HEK293 (cell line): ENCODE measurements around the gene TP73.

Source experiments
- CTCF ChIA-PET: fragments of 350-600 bp; formaldehyde crosslinking; extraction: SDS; loops from one replicate; lab custom pipeline; 2021; ENCODE audit warnings: antibody characterized with exemption; lab: Yijun Ruan, JAX
- POLR2A ChIA-PET: fragments of 300-600 bp; formaldehyde crosslinking; extraction: SDS; loops from one replicate; lab custom pipeline; 2020; ENCODE audit warnings: antibody characterized with exemption, inconsistent platforms; lab: Yijun Ruan, JAX
- H3K27ac ChIP-seq: fragments of 200-500 bp; sonication (Bioruptor generic); 2 replicates; pipeline ENCODE4 v1.5.1; 2014; ENCODE audit warnings: low read depth, low read length, control low read depth, inconsistent platforms; ENCODE audit errors: extremely low read depth
- H3K36me3 ChIP-seq, 2 experiments: fragments of 200-500 bp in 1 of 2; sonication (Bioruptor generic) in 1 of 2; 1 replicate in 1 of 2; 2 replicates in 1 of 2; pipeline ENCODE4 v1.5.1; 2014 to 2017; ENCODE audit warnings: inconsistent platforms in 2 of 2, low read length in 2 of 2; ENCODE audit not compliant: control insufficient read depth in 2 of 2, insufficient read depth in 1 of 2
- H3K4me1 ChIP-seq: fragments of 200-500 bp; sonication (Bioruptor generic); 2 replicates; pipeline ENCODE4 v1.5.1; 2014; ENCODE audit warnings: mild to moderate bottlenecking, low read length, inconsistent platforms; ENCODE audit not compliant: control insufficient read depth, insufficient read depth
- H3K4me3 ChIP-seq: 2 replicates; pipeline ENCODE4 v1.5.1; 2011; ENCODE audit warnings: low read depth, mild to moderate bottlenecking, control low read depth, low read length, moderate library complexity
- H3K9me3 ChIP-seq: fragments of 200-500 bp; sonication (Bioruptor generic); 2 replicates; pipeline ENCODE4 v1.5.1; 2014; ENCODE audit warnings: low read depth, low read length, inconsistent platforms; ENCODE audit not compliant: control insufficient read depth, insufficient read depth
- KLF17 ChIP-seq: fragments of 450-650 bp; formaldehyde crosslinking; IDR thresholded peaks from 2 replicates; pipeline ENCODE4 v1.5.1; 2016; ENCODE audit warnings: missing biosample characterization, missing genetic modification characterization
- KLF7 ChIP-seq: fragments of 450-650 bp; formaldehyde crosslinking; IDR thresholded peaks from 2 replicates; pipeline ENCODE4 v1.5.1; 2016; ENCODE audit warnings: missing biosample characterization, missing genetic modification characterization, borderline replicate concordance
- SCRT2 ChIP-seq: fragments of 450-650 bp; formaldehyde crosslinking; IDR thresholded peaks from 2 replicates; pipeline ENCODE4 v1.5.1; 2016; ENCODE audit warnings: missing biosample characterization, missing genetic modification characterization
- TCF7L2 ChIP-seq: IDR thresholded peaks from 2 replicates; pipeline ENCODE4 v1.6.1; 2011; ENCODE audit warnings: low read depth, mild to moderate bottlenecking, inconsistent platforms, low read length, moderate library complexity, borderline replicate concordance
- TSHZ1 ChIP-seq: fragments of 450-650 bp; formaldehyde crosslinking; IDR thresholded peaks from 2 replicates; pipeline ENCODE4 v1.5.1; 2016; ENCODE audit warnings: missing biosample characterization, missing genetic modification characterization, borderline replicate concordance
- YY1 ChIP-seq: fragments of 450-650 bp; formaldehyde crosslinking; IDR thresholded peaks from 2 replicates; pipeline ENCODE4 v1.5.1; 2018; ENCODE audit warnings: missing biosample characterization, missing genetic modification characterization
- ZBTB20 ChIP-seq: fragments of 450-650 bp; formaldehyde crosslinking; IDR thresholded peaks from 2 replicates; pipeline ENCODE4 v1.5.1; 2016; ENCODE audit warnings: missing biosample characterization, missing genetic modification characterization
- ZFP37 ChIP-seq: fragments of 450-650 bp; formaldehyde crosslinking; IDR thresholded peaks from 2 replicates; pipeline ENCODE4 v1.5.1; 2016; ENCODE audit warnings: missing biosample characterization, missing genetic modification characterization
- ZNF132 ChIP-seq: fragments of 450-650 bp; formaldehyde crosslinking; IDR thresholded peaks from 2 replicates; pipeline ENCODE4 v1.5.1; 2017; ENCODE audit warnings: missing biosample characterization, missing genetic modification characterization, borderline replicate concordance
- ZNF2 ChIP-seq: fragments of 450-650 bp; formaldehyde crosslinking; IDR thresholded peaks from 2 replicates; pipeline ENCODE4 v1.5.1; 2016; ENCODE audit warnings: missing biosample characterization, missing genetic modification characterization
- ZNF214 ChIP-seq: fragments of 450-650 bp; formaldehyde crosslinking; IDR thresholded peaks from 2 replicates; pipeline ENCODE4 v1.5.1; 2017; ENCODE audit warnings: missing biosample characterization, mild to moderate bottlenecking, missing genetic modification characterization, borderline replicate concordance
- ZNF223 ChIP-seq: fragments of 450-650 bp; formaldehyde crosslinking; IDR thresholded peaks from 2 replicates; pipeline ENCODE4 v1.5.1; 2016; ENCODE audit warnings: missing biosample characterization, missing genetic modification characterization
- ZNF24 ChIP-seq: fragments of 450-650 bp; formaldehyde crosslinking; IDR thresholded peaks from 2 replicates; pipeline ENCODE4 v1.5.1; 2016; ENCODE audit warnings: missing biosample characterization, missing genetic modification characterization
- ZNF266 ChIP-seq: fragments of 450-650 bp; formaldehyde crosslinking; IDR thresholded peaks from 2 replicates; pipeline ENCODE4 v1.5.1; 2016; ENCODE audit warnings: missing biosample characterization, missing genetic modification characterization, low read depth
- ZNF335 ChIP-seq: fragments of 450-650 bp; formaldehyde crosslinking; conservative IDR thresholded peaks from 2 replicates; pipeline ENCODE4 v1.5.1; 2016; ENCODE audit warnings: missing biosample characterization, missing genetic modification characterization
- ZNF473 ChIP-seq: fragments of 450-650 bp; formaldehyde crosslinking; IDR thresholded peaks from 2 replicates; pipeline ENCODE4 v1.5.1; 2017; ENCODE audit warnings: missing biosample characterization, missing genetic modification characterization
- ZNF510 ChIP-seq: fragments of 450-650 bp; formaldehyde crosslinking; IDR thresholded peaks from 2 replicates; pipeline ENCODE4 v1.5.1; 2018; ENCODE audit warnings: mild to moderate bottlenecking, missing genetic modification characterization, missing biosample characterization; ENCODE audit not compliant: insufficient replicate concordance
- ZNF558 ChIP-seq: fragments of 450-650 bp; formaldehyde crosslinking; IDR thresholded peaks from 2 replicates; pipeline ENCODE4 v1.5.1; 2016; ENCODE audit warnings: missing biosample characterization, missing genetic modification characterization
- ZNF610 ChIP-seq: fragments of 450-650 bp; formaldehyde crosslinking; IDR thresholded peaks from 2 replicates; pipeline ENCODE4 v1.5.1; 2016; ENCODE audit warnings: missing biosample characterization, missing genetic modification characterization, borderline replicate concordance
- ZNF830 ChIP-seq: fragments of 450-650 bp; IDR thresholded peaks from 2 replicates; pipeline ENCODE4 v1.5.0; 2018; ENCODE audit warnings: missing biosample characterization, missing genetic modification characterization, low read depth, mild to moderate bottlenecking, moderate library complexity
- ZSCAN16 ChIP-seq: fragments of 450-650 bp; formaldehyde crosslinking; IDR thresholded peaks from 2 replicates; pipeline ENCODE4 v1.5.1; 2016; ENCODE audit warnings: missing biosample characterization, missing genetic modification characterization
- ZSCAN23 ChIP-seq: fragments of 450-650 bp; formaldehyde crosslinking; IDR thresholded peaks from 2 replicates; pipeline ENCODE4 v1.5.1; 2016; ENCODE audit warnings: missing biosample characterization, missing genetic modification characterization
- TF ChIP-seq, protein P1 (sequence below): fragments of 450-650 bp; formaldehyde crosslinking; IDR thresholded peaks from 2 replicates; pipeline ENCODE4 v1.5.1; 2016; ENCODE audit warnings: missing biosample characterization, missing genetic modification characterization
- TF ChIP-seq, protein P2 (sequence below): fragments of 450-650 bp; formaldehyde crosslinking; conservative IDR thresholded peaks from 2 replicates; pipeline ENCODE4 v1.5.1; 2016; ENCODE audit warnings: low read depth, missing biosample characterization, missing genetic modification characterization
- TF ChIP-seq, protein P3 (sequence below): fragments of 450-650 bp; formaldehyde crosslinking; IDR thresholded peaks from 2 replicates; pipeline ENCODE4 v1.5.1; 2016; ENCODE audit warnings: missing biosample characterization, missing genetic modification characterization

The TP73 gene

GRCh38 chr1:3645666-3646355 is 6.5 kb upstream of the TP73 start:
- TF ChIP-seq ZNF266 (tag by site-specific recombination) (no peak), ZBTB20 (tag by site-specific recombination) (no peak), ZSCAN23 (tag by site-specific recombination) (no peak), ZNF610 (tag by site-specific recombination) (no peak), ZSCAN16 (tag by site-specific recombination) (no peak), ZNF223 (tag by site-specific recombination) (no peak), ZNF214 (no peak), KLF7 (tag by site-specific recombination) (no peak)
- Histone ChIP-seq H3K4me3 (no peak overlapping the region), H3K9me3 (no peaks in the 10 kb centered on the region), H3K27ac (no peak overlapping the region), H3K4me1 (no peaks in the 10 kb centered on the region), H3K36me3 (peaks cover 0 to 70% of the 10 kb centered on the region in 2 experiments; a peak in 2 of 3 replicates)
- ChIA-PET CTCF (no interaction called here), POLR2A (no interaction called here)

DNA sequence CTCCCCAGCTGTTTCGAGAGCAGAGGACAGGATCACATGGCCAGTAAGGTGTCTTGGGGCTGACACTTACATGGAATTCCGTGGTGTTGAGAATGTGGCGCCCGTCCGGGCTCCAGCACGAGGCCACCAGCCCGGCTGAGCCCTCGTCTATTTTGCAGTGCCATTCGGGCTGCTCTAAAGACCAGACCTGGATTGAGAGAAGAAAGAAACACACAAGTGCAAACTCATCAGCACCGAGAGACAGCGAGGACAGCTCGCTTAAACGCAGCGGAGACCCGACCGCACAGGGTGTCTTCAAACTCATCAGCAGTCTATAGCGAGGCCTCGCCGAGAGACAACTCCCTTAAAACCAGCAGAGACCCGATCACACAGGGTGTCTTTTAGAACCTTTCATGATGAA is 5.7 kb upstream of the TP73 start:
- no peaks in the 10 kb centered on the region for H3K9me3 ChIP-seq
- no peaks in the 10 kb centered on the region for H3K4me1 ChIP-seq
- peaks cover 0 to 62% of the 10 kb centered on the region in 2 experiments; a peak in 2 of 3 replicates for H3K36me3 ChIP-seq
- ChIA-PET POLR2A (no interaction called here), CTCF (no interaction called here)
- H3K4me3 ChIP-seq, result no peak overlapping the region
- H3K27ac ChIP-seq, result no peak overlapping the region
- TF ChIP-seq YY1 (tag by site-specific recombination) (no peak), ZNF335 (tag by site-specific recombination) (no peak), KLF17 (tag by site-specific recombination) (no peak), TSHZ1 (tag by site-specific recombination) (no peak), TCF7L2 (no peak), ZNF2 (no peak), ZNF830 (no peak), SCRT2 (tag by site-specific recombination) (no peak), ZSCAN23 (tag by site-specific recombination) (no peak), ZNF558 (tag by site-specific recombination) (no peak), ZFP37 (no peak), ZNF473 (no peak), ZNF132 (tag by site-specific recombination) (no peak), ZNF510 (tag by site-specific recombination) (no peak), ZBTB20 (tag by site-specific recombination) (no peak), ZNF24 (tag by site-specific recombination) (no peak)
- TF ChIP-seq, protein P1, sequence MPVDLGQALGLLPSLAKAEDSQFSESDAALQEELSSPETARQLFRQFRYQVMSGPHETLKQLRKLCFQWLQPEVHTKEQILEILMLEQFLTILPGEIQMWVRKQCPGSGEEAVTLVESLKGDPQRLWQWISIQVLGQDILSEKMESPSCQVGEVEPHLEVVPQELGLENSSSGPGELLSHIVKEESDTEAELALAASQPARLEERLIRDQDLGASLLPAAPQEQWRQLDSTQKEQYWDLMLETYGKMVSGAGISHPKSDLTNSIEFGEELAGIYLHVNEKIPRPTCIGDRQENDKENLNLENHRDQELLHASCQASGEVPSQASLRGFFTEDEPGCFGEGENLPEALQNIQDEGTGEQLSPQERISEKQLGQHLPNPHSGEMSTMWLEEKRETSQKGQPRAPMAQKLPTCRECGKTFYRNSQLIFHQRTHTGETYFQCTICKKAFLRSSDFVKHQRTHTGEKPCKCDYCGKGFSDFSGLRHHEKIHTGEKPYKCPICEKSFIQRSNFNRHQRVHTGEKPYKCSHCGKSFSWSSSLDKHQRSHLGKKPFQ, result no peak
- TF ChIP-seq, protein P2, sequence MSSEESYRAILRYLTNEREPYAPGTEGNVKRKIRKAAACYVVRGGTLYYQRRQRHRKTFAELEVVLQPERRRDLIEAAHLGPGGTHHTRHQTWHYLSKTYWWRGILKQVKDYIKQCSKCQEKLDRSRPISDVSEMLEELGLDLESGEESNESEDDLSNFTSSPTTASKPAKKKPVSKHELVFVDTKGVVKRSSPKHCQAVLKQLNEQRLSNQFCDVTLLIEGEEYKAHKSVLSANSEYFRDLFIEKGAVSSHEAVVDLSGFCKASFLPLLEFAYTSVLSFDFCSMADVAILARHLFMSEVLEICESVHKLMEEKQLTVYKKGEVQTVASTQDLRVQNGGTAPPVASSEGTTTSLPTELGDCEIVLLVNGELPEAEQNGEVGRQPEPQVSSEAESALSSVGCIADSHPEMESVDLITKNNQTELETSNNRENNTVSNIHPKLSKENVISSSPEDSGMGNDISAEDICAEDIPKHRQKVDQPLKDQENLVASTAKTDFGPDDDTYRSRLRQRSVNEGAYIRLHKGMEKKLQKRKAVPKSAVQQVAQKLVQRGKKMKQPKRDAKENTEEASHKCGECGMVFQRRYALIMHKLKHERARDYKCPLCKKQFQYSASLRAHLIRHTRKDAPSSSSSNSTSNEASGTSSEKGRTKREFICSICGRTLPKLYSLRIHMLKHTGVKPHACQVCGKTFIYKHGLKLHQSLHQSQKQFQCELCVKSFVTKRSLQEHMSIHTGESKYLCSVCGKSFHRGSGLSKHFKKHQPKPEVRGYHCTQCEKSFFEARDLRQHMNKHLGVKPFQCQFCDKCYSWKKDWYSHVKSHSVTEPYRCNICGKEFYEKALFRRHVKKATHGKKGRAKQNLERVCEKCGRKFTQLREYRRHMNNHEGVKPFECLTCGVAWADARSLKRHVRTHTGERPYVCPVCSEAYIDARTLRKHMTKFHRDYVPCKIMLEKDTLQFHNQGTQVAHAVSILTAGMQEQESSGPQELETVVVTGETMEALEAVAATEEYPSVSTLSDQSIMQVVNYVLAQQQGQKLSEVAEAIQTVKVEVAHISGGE, result no peak
- TF ChIP-seq, protein P3, sequence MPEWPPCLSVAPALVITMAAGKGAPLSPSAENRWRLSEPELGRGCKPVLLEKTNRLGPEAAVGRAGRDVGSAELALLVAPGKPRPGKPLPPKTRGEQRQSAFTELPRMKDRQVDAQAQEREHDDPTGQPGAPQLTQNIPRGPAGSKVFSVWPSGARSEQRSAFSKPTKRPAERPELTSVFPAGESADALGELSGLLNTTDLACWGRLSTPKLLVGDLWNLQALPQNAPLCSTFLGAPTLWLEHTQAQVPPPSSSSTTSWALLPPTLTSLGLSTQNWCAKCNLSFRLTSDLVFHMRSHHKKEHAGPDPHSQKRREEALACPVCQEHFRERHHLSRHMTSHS (tag by site-specific recombination), result no peak
